ENCODE results near the gene SLCO6A1.
"Not testable (repeated sequence)": the region's sequence is repeated elsewhere in the genome, so short reads cannot be mapped to it uniquely, and the experiment has no call there.

Gene SLCO6A1

GRCh38 chr5:102528600-102528999, 29.8 kb upstream of the SLCO6A1 start:
- TF ChIP-seq POLR2A (IDR thresholded peaks at IDR 0.05; ENCODE audit: low read length) (no peak), GATA1 (IDR thresholded peaks at IDR 0.05; ENCODE audit: low read depth, low read length) (no peak)
- DNase-seq = no peak

GRCh38 chr5:102527547-102527946, 28.7 kb upstream of the SLCO6A1 start:
- TF ChIP-seq GATA1 (IDR thresholded peaks at IDR 0.05; ENCODE audit: low read depth, low read length) (no peak), POLR2A (IDR thresholded peaks at IDR 0.05; ENCODE audit: low read length) (no peak)
- no peak for DNase-seq

GRCh38 chr5:102523541-102524175, 24.9 kb upstream of the SLCO6A1 start:
- no peak for DNase-seq

GRCh38 chr5:102511666-102512065, 12.9 kb upstream of the SLCO6A1 start:
- TF ChIP-seq GATA1 (IDR thresholded peaks at IDR 0.05; ENCODE audit: low read depth, low read length) (no peak), POLR2A (IDR thresholded peaks at IDR 0.05; ENCODE audit: low read length) (no peak)
- DNase-seq = no peak

More at GRCh38 chr5:102523541-102524175, 24.9 kb upstream of the SLCO6A1 start:
- no peak for TF ChIP-seq POLR2A (IDR thresholded peaks at IDR 0.05; ENCODE audit: low read length)
- no peak for TF ChIP-seq GATA1 (IDR thresholded peaks at IDR 0.05; ENCODE audit: low read depth, low read length)

- not testable (repeated sequence) for DNase-seq
Observed at GRCh38 chr5:102491261-102491914, 7.4 kb downstream of the SLCO6A1 start.

- TF ChIP-seq POLR2A (IDR thresholded peaks at IDR 0.05; ENCODE audit: low read length) (no peak), GATA1 (IDR thresholded peaks at IDR 0.05; ENCODE audit: low read depth, low read length) (no peak)
Observed at GRCh38 chr5:102483736-102484135, 15.1 kb downstream of the SLCO6A1 start.

GRCh38 chr5:102481054-102481715, 17.6 kb downstream of the SLCO6A1 start:
- TF ChIP-seq GATA1 (IDR thresholded peaks at IDR 0.05; ENCODE audit: low read depth, low read length) (no peak), POLR2A (IDR thresholded peaks at IDR 0.05; ENCODE audit: low read length) (no peak)

More at GRCh38 chr5:102483736-102484135, 15.1 kb downstream of the SLCO6A1 start:
- DNase-seq = no peak

GRCh38 chr5:102453716-102454115, 45.1 kb downstream of the SLCO6A1 start:
- peak in 1 of 2 experiments; percentile 2 for DNase-seq
- TF ChIP-seq GATA1 (IDR thresholded peaks at IDR 0.05; ENCODE audit: low read depth, low read length) (no peak), POLR2A (IDR thresholded peaks at IDR 0.05; ENCODE audit: low read length) (no peak)

More at GRCh38 chr5:102481054-102481715, 17.6 kb downstream of the SLCO6A1 start:
- DNase-seq = no peak

- no peak for DNase-seq
- TF ChIP-seq POLR2A (IDR thresholded peaks at IDR 0.05; ENCODE audit: low read length) = no peak
- no peak for TF ChIP-seq GATA1 (IDR thresholded peaks at IDR 0.05; ENCODE audit: low read depth, low read length)
Observed at GRCh38 chr5:102451082-102451481, 47.7 kb downstream of the SLCO6A1 start.

- no peak for DNase-seq
- no peak for TF ChIP-seq GATA1 (IDR thresholded peaks at IDR 0.05; ENCODE audit: low read depth, low read length)
- no peak for TF ChIP-seq POLR2A (IDR thresholded peaks at IDR 0.05; ENCODE audit: low read length)
Observed at GRCh38 chr5:102450313-102450990, 48.3 kb downstream of the SLCO6A1 start.

GRCh38 chr5:102433473-102433872, 65.3 kb downstream of the SLCO6A1 start:
- no peak for TF ChIP-seq POLR2A (IDR thresholded peaks at IDR 0.05; ENCODE audit: low read length)
- no peak for TF ChIP-seq GATA1 (IDR thresholded peaks at IDR 0.05; ENCODE audit: low read depth, low read length)
- DNase-seq = no peak

GRCh38 chr5:102421647-102422046, 77.2 kb downstream of the SLCO6A1 start:
- no peak for TF ChIP-seq POLR2A (IDR thresholded peaks at IDR 0.05; ENCODE audit: low read length)
- no peak for TF ChIP-seq GATA1 (IDR thresholded peaks at IDR 0.05; ENCODE audit: low read depth, low read length)
- DNase-seq = no peak

GRCh38 chr5:102418531-102418930, 80.3 kb downstream of the SLCO6A1 start:
- TF ChIP-seq GATA1 (IDR thresholded peaks at IDR 0.05; ENCODE audit: low read depth, low read length) (no peak), POLR2A (IDR thresholded peaks at IDR 0.05; ENCODE audit: low read length) (no peak)
- no peak for DNase-seq

- DNase-seq = no peak
- TF ChIP-seq POLR2A (IDR thresholded peaks at IDR 0.05; ENCODE audit: low read length) (no peak), GATA1 (IDR thresholded peaks at IDR 0.05; ENCODE audit: low read depth, low read length) (no peak)
Observed at GRCh38 chr5:102414448-102414847, 84.4 kb downstream of the SLCO6A1 start.
